Pancreas (tissue), 10 donors: ENCODE results near the gene KIAA1671. TPM values are rescaled to one million over a fixed set of nuclear protein-coding genes. Genes with fewer than 3 reads are reported as not detected.

ENCODE experiments used
- ATAC-seq, 4 donors: fragments of 200-7000 bp; cut with Tn5 transposase; one replicate each; pipeline versions ENCODE4 v1.8.0 to v1.9.1; 2020; ENCODE audit warnings: mild to moderate bottlenecking in 4 of 4, moderate library complexity in 4 of 4
- DNase-seq, 6 donors: peaks; one replicate each; pipeline ENCODE4 v3.0.0-alpha.2; 2020
- FAIRE-seq: peaks from 2 replicates; lab custom pipeline; 2012; peaks lifted over from hg19 to GRCh38; lab: Jason Lieb, UNC
- H3K27ac ChIP-seq, 4 donors: fragments of 200-600 bp; sonication (generic); 1 replicate in 3 of 4; 2 replicates in 1 of 4; pipeline versions ENCODE4 v1.5.0 to v1.8.0; 2020
- H3K27me3 ChIP-seq, 4 donors: fragments of 200-600 bp; one replicate each; pipeline ENCODE4 v1.8.0; 2021
- H3K36me3 ChIP-seq, 3 donors: fragments of 200-600 bp; sonication (generic) in 1 of 3; one replicate each; pipeline versions ENCODE4 v1.5.0 to v1.8.0; 2020 to 2021
- H3K4me1 ChIP-seq, 3 donors: fragments of 200-600 bp; one replicate each; pipeline ENCODE4 v1.8.0; 2021
- H3K4me3 ChIP-seq, 4 donors: fragments of 200-600 bp; sonication (generic) in 2 of 4; one replicate each; pipeline versions ENCODE4 v1.5.0 to v1.8.0; 2020 to 2021
- H3K9me3 ChIP-seq, 4 donors: fragments of 200-600 bp; one replicate each; pipeline ENCODE4 v1.8.0; 2021
- WGBS, 2 donors: extraction: QIAGEN DNeasy Blood & Tissue Kit; methylation state at CpG; one replicate each; pipeline ENCODE4 v1.1.7; 2013; 5-methylcytosine and 5-hydroxymethylcytosine counted together
- intact Hi-C, 3 donors: fragments of 100-400 bp; cut with DNase I; formaldehyde crosslinking; loops; one replicate each; pipeline versions ENCODE4 v1.11.1 to v1.14.2; 2022
- polyA plus RNA-seq, 2 donors: library from polyadenylated mRNA; stranded (reverse); fragments of 200-250 nt; gene quantifications; one replicate each; pipeline ENCODE4 v1.2.3, GENCODE V29; 2013
- total RNA-seq, 6 donors: library from RNA; stranded (reverse); fragmentation: NEBNext Ultra II Directional in 4 of 6; extraction: Animal tissue kit (Norgen Biotek cat#: 25700) in 4 of 6; gene quantifications; one replicate each; pipeline versions ENCODE4 v1.2.1 to v1.2.4, GENCODE V29; 2021 to 2023
- TF ChIP-seq, protein P1 (sequence below), 4 donors: fragments of 200-600 bp; sonication (generic) in 3 of 4; IDR thresholded peaks; one replicate each; pipeline versions ENCODE4 v1.5.0 to v1.8.0; 2021; ENCODE audit warnings: antibody characterized with exemption in 4 of 4
- donor health status: healthy with polysubstance abuse.
- donor health status: DM: no; HTN: no; CAD: no; lungs with moderate emphysema.
- donor health status: DM: no; HTN: no; CAD: no.
- donor health status: control.
- donor health status: control.
- donor health status: Bipolar disorder and iron deficiency.
- donor health status: DM: yes; HTN: yes; CAD: no.
- donor health status: DM: no; HTN: no; CAD: no.
- donor health status: DM: no; HTN: no; CAD: no.
- donor health status: DM: yes; HTN: yes; CAD: no.

Gene KIAA1671
- total and polyA plus RNA-seq, 8 donors: 8.3 to 28.8 (median 19.0) TPM

DNA sequence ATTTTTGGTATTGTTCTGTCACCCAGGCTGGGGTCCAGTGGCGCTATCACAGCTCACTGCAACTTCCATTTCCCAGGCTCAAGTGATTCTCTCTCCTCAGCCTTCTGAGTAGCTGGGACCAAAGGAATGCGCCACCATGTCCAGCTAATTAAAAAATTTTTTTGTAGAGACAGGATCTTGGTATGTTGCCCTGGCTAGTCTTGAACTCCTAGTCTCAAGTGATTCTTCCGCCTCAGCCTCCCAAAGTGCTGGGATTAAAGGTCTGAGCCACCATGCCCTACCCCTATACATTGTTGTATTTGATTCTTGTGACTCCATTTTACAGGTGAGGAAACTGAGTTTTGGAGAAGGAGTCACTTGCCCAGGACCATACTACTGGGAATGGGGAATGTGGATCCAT lies 11.9 kb downstream of the KIAA1671 start:
- Histone ChIP-seq H3K9me3 (no peaks in the 10 kb centered on the region), H3K27me3 (no peaks in the 10 kb centered on the region), H3K36me3 (no peaks in the 10 kb centered on the region), H3K4me3 (no peak overlapping the region), H3K4me1 (peaks cover 17 to 22% (median 18%) of the 10 kb centered on the region in 3 donors), H3K27ac (no peak overlapping the region)
- 89 to 95% methylated on average over 3 of the region's 3 CpGs for WGBS, 2 donors
- FAIRE-seq (no peak), ATAC-seq (no peak), DNase-seq (no peak)
- intact Hi-C loops: no loop called here
- TF ChIP-seq, protein P1, sequence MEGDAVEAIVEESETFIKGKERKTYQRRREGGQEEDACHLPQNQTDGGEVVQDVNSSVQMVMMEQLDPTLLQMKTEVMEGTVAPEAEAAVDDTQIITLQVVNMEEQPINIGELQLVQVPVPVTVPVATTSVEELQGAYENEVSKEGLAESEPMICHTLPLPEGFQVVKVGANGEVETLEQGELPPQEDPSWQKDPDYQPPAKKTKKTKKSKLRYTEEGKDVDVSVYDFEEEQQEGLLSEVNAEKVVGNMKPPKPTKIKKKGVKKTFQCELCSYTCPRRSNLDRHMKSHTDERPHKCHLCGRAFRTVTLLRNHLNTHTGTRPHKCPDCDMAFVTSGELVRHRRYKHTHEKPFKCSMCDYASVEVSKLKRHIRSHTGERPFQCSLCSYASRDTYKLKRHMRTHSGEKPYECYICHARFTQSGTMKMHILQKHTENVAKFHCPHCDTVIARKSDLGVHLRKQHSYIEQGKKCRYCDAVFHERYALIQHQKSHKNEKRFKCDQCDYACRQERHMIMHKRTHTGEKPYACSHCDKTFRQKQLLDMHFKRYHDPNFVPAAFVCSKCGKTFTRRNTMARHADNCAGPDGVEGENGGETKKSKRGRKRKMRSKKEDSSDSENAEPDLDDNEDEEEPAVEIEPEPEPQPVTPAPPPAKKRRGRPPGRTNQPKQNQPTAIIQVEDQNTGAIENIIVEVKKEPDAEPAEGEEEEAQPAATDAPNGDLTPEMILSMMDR (IDR thresholded peaks at IDR 0.05): no peak

DNA sequence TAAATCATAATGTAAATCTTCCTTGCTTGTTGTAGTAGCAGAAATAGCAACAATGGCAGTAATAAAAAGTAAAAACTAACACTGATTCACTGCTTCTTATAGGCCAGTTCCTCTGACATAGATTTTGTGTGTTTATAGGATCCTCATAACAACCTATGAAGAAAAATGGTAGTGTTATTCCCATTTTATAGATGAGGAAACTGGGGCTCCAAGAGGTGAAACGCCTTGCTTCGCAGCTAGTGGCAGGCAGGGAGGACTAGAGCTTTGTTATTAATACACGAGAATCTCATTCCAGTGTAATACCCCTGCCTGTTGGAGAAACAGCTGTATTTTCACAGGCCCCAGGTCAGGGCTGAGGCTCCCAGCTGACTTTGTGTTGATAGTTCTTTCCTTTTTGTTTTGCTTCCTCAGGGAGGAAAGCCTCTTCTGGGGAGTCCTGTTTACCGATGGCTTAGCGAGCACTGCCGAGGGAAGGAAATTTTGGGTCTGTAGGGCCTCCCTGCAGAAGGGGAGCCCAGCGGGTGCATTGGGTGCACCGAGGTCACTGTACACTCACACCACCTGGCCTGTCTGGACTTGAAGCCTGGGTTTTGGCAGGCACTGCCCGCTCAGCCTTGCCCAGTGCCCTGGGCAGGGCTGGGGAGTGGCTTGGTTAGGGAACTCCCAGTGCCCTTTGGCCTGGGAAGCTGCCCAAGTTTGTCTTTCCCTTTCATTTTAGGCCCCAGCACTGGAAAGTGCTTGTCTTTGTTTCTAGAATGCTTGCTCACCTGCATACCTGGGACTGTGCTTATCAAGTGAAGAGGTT lies 13.5 kb downstream of the KIAA1671 start:
- Histone ChIP-seq H3K27ac (peak overlapping the region in 3 of 4 donors; percentile 25 to 79 (median 75)), H3K36me3 (no peaks in the 10 kb centered on the region), H3K9me3 (no peaks in the 10 kb centered on the region), H3K27me3 (no peaks in the 10 kb centered on the region), H3K4me1 (peaks cover 22 to 29% (median 25%) of the 10 kb centered on the region in 3 donors), H3K4me3 (peak overlapping the region in 1 of 4 donors; percentile 8)
- intact Hi-C loops: no loop called here
- WGBS, 2 donors: 23% methylated on average over 9 of the region's 9 CpGs
- FAIRE-seq: no peak
- peak; percentile 80 to 91 (median 87) for DNase-seq
- TF ChIP-seq, protein P1 (IDR thresholded peaks at IDR 0.05): no peak
- ATAC-seq: peak; percentile 91 to 98 (median 96)

DNA sequence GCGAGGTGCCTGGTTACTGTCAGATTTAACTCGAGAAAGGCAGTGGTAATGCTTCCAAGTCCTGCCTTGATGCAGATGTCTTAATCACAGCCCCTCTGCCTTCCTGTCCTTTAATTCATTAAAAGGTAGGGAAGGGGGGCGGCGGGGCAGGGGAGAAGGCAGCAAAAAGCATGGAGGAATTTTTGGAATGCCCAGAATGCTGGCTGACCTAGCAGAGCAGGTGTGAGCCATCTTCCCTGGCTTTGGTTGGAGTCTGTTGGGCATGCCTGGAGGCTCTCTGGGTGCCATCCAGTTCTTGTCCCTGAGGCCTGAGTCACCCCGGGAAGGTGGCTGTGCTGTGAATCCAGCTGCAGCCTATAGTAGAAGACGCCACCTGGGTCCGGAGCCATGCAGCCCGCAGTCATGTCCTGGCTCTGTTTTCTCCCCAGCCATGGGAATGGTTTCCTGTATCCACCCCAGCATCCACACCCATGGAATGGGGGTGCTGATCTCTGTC lies 15.6 kb downstream of the KIAA1671 start:
- DNase-seq (peak in 1 of 6 donors; percentile 55), FAIRE-seq (no peak), ATAC-seq (peak in 1 of 4 donors; percentile 28)
- no peak overlapping the region for H3K4me3 ChIP-seq
- no peaks in the 10 kb centered on the region for H3K27me3 ChIP-seq
- H3K9me3 ChIP-seq: no peaks in the 10 kb centered on the region
- no peaks in the 10 kb centered on the region for H3K36me3 ChIP-seq
- WGBS, 2 donors: 77 to 81% methylated on average over 8 of the region's 8 CpGs
- intact Hi-C loops: no loop called here
- H3K27ac ChIP-seq: no peak overlapping the region
- peaks cover 22 to 29% (median 25%) of the 10 kb centered on the region in 3 donors for H3K4me1 ChIP-seq
- TF ChIP-seq, protein P1 (IDR thresholded peaks at IDR 0.05): no peak

DNA sequence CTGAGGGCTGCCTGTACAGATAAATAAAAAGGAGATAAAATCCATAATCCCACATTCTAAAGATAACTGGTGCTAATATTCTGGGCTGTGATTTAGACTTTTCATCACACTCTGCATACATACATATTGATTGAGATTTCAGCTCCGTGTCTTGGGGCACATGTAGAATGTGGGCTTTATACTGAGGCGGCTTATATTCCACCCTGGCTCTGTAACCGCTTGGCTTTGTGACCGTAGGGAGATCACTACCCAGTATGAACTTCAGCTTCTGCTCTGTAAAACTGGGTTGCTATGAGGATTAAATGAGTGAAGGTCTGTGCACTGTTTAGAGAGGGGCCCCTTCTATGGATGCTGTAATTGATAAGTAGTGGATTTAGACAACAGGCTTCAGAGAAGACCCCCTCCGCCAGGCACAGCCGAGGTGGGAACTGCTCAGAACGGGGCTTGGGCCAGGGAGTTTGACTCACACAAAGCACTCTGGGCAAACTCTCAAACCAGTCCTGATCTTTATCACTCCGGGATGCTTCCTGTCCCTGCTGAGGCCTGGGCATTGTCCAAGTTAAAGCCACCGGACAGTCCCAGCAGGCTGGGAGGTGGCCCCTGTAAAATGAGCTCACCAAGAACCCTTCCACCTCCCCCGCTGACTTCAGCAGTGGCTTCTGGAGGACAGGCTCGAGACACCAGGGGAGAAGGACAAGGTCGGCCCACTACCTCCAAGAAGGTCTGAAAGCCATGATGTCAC lies 17.2 kb downstream of the KIAA1671 start:
- TF ChIP-seq, protein P1 (IDR thresholded peaks at IDR 0.05): no peak
- peak in 2 of 4 donors; percentile 5 to 26 for ATAC-seq
- no peak for FAIRE-seq
- Histone ChIP-seq H3K27ac (peak overlapping the region in 2 of 4 donors; percentile 28 to 33), H3K27me3 (no peaks in the 10 kb centered on the region), H3K9me3 (no peaks in the 10 kb centered on the region), H3K36me3 (no peaks in the 10 kb centered on the region), H3K4me3 (no peak overlapping the region), H3K4me1 (peaks cover 22 to 29% (median 25%) of the 10 kb centered on the region in 3 donors)
- intact Hi-C loops: no loop called here
- DNase-seq: no peak
- WGBS, 2 donors: 51 to 62% methylated on average over 12 of the region's 12 CpGs
